Inferior parietal cortex (tissue), 1 donor: ENCODE results near the gene MDC1.
"Not testable (repeated sequence)": the region's sequence is repeated elsewhere in the genome, so short reads cannot be mapped to it uniquely, and the experiment has no call there.

Experiments
- DNase-seq: peaks from one replicate; pipeline ENCODE4 v3.0.0-alpha.2; 2016; ENCODE audit errors: extremely low spot score

The MDC1 gene, protein sequence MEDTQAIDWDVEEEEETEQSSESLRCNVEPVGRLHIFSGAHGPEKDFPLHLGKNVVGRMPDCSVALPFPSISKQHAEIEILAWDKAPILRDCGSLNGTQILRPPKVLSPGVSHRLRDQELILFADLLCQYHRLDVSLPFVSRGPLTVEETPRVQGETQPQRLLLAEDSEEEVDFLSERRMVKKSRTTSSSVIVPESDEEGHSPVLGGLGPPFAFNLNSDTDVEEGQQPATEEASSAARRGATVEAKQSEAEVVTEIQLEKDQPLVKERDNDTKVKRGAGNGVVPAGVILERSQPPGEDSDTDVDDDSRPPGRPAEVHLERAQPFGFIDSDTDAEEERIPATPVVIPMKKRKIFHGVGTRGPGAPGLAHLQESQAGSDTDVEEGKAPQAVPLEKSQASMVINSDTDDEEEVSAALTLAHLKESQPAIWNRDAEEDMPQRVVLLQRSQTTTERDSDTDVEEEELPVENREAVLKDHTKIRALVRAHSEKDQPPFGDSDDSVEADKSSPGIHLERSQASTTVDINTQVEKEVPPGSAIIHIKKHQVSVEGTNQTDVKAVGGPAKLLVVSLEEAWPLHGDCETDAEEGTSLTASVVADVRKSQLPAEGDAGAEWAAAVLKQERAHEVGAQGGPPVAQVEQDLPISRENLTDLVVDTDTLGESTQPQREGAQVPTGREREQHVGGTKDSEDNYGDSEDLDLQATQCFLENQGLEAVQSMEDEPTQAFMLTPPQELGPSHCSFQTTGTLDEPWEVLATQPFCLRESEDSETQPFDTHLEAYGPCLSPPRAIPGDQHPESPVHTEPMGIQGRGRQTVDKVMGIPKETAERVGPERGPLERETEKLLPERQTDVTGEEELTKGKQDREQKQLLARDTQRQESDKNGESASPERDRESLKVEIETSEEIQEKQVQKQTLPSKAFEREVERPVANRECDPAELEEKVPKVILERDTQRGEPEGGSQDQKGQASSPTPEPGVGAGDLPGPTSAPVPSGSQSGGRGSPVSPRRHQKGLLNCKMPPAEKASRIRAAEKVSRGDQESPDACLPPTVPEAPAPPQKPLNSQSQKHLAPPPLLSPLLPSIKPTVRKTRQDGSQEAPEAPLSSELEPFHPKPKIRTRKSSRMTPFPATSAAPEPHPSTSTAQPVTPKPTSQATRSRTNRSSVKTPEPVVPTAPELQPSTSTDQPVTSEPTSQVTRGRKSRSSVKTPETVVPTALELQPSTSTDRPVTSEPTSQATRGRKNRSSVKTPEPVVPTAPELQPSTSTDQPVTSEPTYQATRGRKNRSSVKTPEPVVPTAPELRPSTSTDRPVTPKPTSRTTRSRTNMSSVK (N-terminal part only)

DNA sequence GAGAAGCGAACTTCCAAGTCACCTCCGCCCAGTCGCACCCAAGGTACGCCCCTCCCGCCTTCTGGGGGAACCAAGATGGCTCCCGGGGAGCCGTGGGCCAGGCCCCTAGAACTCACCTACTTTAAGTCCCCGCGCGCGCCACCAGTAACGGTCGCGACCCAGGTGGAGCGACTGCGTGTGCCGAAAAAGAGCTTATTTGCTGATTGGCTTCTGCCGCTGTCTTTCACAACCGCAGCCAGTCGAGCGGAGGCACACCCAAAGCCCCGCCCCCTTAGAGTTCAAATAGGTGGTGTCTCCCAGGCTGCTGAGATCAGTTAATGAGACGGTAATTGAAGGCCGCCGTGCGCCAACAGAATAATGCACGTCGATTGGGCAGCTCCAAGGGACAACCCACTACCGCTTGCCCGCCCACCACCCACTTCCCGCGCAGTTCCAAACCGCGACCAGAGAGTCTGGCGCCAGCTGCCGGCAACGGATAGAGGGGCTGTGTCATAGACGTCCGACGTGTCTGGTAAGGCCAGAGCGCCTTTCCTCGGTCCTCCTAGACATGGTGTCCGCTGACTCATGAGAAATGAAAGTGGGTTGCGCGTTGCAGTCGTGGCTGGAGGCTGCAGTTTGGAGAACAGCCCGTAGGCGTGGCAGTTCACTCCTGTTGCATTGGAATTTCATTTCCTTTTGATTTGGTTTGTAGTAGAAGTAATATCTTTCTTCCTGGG, at the start of gene MDC1:
TSS of gene MDC1 (minus strand) at position 153 of the 716 bp plus-strand sequence. CDS start 2,106 bp downstream, outside the sequence.
- DNase-seq = peak; percentile 98

DNA sequence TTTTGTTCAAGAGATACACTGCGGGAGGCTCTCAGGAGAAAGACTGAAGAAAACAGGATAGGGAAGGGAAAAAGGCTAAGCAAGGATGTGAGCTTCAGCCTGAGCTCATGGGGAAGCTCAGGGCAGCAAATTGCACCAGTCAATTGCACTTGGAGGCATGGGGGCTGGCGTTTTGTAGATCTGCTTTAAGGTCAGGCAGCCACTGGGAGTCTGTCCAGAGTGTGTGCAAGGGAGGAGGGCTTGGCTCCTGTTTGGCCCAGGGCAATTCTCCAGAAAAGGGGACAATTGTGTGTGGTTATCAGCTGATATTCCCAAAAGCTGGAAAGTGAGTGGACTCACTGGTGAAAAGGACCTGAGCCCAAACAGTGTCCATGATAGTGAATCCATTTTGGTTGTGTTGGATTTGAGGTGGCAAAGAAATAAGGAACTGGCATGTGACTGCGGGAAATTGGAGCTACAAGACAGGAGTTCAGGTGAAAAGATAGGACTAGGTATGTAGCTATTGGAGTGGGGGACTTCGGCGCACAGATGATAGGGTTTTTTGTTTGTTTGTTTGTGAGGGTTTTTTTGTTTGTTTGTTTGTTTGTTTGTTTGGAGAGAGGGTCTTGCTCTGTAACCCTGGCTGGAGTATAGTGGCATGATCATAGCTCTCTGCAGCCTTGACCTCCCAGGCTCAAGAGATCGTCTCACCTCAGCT, 49.5 kb upstream of the MDC1 start:
- no peak for DNase-seq

DNA sequence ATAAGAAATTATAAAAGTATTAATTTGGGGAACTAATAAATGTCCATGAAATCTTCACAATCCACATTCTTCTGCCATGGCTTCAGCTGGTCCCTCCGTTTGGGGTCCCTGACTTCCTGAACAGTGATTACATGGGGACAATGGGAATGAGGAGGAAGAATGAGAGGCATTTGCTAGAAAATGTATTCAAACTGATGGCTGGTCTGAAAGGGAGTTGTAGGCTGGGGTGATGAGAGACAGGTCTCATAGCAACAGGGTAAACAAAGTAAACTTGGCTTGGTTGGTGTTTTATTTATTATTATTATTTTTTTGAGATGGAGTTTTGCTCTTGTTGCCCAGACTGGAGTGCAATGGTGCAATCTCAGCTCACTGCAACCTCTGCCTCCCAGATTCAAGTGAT, 48.4 kb upstream of the MDC1 start:
- not testable (repeated sequence) for DNase-seq

DNA sequence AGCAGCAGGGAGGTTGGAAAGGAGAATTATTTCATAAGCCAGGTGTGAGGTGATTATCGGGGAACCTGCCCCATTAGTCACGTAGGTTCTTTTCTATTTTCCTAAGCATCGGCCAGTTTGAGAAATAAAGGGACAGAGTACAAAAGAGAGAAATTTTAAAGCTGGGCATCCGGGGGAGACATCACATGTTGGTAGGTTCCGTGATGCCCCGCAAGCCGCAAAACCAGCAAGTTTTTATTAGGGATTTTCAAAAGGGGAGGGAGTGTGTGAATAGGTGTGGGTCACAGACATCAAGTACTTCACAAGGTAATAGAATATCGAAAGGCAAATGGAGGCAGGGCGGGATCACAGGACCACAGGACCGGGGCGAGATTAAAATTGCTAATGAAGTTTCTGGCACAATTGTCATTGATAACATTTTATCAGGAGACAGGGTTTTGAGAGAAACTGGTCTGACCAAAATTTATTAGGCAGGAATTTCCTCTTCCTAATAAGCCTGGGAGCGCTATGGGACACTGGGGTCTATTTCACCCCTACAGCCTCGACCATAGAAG, 47.5 kb upstream of the MDC1 start:
- DNase-seq = not testable (repeated sequence)

DNA sequence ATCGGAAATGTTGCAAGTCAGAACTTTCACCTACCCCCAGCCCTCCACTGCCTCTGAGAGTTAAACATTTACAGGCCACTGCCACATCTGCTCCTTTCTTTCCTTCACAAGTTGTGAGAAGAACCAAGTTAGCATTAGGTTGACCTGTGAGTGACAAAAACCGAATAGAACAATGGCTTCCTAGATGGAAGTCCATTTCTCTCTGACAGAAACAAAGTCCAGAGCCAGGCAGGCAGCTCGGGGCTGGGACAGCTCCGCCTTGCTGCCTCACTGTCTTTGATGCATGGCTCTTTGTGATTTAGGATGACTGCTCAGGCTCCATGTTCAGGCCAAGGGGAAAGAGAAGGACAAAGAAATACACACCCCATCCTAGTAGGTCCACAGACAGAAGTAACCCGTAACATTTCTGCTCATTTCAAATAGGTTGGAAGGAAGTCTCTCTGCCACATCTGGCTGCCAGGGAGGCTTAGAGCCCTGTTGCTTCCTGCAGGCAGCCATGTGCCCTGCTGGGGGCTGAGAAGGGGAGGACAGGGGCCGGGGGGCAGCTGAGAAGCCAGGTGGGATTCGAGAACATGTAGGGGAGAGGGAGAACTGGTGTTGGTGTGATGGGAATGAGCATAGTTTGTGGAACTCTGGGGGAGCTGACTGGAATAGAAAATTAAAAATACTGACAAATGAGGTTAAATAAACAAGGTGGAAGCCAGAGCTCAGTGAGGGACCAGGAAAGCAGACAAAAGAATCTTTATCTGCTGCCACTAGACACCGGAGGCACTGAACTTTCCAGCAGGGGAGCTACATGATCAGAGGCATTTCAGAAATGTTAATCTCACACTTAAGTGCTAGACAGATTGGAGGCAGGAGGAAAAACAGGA, 46.8 kb upstream of the MDC1 start:
- DNase-seq = no peak

DNA sequence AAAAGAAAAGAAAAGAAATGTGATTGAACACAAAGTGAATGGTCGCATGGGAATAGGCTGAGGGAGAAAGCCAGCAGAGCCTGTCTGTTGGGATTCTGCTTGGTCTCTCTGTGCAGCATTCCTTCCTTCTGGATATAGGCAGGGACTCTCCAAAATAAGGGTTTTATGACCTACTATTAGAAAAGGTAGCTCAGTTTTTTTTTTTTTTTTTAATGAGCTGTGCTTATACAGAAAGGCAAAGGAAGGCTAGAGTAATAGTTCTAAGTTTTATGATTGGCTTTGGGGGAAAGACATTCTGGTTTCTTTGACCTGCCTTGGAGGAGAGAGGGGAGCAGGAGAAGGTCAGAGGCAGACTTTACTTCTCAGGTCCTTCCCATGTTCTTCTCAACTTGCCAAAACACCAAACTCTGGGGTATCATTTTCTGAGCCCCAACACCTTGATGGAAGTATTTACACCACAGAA, 46.1 kb upstream of the MDC1 start:
- DNase-seq = no peak

DNA sequence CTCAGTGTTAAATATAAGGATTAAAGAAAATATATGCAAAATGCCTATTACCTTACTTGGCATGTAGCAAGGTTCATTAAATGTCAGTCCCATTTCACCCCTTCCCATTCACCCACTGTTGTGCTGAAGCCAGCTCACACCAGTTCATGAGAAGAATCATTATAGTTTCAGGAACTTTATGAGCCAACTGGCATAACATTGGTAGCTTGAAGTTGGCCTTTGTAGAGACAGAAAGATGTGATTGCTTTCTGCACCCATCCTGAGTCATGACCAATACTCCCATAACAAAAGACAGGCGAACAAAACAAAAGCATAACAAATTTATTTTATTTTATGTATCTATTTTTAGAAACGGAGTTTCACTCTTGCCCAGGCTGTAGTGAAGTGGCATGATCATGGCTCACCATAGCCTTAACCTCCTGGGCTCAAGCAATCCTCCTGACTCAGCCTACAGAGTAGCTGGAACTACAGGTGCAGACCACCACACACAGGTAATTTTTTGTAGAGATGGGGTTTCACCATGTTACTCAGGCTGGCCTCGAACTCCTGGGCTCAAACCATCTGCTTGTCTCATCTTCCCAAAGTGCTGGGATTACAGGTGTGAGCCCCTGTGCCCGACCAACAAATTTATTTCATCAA, 44.8 kb upstream of the MDC1 start:
- no peak for DNase-seq

DNA sequence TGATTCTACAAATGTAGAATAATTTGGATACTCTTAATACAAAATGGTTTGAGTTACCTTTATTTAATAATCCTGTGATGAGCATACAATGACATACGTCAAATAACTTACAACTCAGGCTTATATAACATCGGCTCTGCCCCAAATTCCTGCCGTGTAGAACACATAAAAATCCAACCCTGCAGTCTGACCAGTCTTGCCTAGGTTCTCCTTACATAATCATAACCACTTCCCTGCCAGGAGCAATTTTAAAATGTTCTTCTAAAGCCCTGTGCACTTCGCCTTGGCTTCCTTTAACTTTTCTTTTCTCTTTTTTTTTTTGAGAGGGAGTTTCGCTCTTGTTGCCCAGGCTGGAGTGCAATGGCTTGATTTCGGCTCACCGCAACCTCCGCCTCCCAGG, 43.5 kb upstream of the MDC1 start:
- DNase-seq = no peak

DNA sequence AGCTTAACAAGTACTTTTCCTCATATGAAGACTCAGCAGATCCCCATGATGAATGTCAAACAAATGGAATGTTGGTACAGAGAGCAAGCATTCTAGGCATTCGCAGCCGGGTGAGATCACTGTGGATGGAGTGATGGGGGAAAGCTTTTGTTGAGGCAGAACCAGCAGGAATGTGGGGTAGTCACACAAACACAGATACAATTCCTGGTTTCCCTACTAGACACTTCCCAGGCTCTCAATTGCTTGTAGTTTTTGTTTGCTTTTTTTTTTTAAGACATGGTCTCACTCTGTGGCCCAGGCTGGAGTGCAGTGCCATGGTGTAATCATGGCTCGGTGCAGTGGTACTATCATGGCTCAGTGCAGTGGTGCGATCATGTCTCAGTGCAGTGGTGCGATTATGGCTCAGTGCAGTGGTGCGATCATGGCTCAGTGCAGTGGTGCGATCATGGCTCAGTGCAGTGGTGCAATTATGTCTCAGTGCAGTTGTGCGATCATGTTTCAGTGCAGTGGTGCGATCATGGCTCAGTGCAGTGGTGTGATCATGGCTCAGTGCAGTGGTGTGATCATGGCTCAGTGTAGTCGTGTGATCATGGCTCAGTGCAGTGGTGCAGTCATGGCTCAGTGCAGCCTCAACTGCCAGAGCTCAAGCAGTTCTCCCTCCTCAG, 42.6 kb upstream of the MDC1 start:
- no peak for DNase-seq

DNA sequence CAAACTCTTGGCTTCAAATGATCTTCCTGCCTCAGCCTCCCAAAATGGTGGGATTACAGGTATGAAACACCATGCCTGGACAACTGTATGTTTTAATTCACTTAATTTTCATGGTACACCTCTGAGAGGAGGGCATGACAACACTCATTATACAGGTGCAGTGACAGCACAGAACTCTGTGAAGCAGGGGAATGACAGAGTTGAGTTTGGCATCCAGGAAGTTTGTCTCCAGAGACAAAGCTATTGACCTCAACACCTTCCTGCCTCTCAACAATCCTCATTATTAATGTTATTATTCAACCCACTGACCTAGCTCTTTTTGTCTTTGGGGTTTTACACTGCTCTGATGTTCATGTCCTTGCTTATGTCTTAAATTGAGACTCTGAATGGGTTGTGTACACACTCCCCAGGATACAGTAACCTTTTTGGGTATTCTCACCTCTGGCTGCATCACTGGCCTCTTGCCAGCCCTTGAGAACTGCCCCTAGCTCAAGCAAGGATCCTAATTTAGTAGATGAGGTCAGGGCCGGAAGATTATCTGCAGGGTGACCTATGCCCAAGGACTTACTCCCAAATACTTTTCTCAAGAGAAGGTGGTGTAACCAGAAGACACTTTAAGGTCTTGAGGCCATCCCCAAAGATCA, 40.3 kb upstream of the MDC1 start:
- DNase-seq = no peak

DNA sequence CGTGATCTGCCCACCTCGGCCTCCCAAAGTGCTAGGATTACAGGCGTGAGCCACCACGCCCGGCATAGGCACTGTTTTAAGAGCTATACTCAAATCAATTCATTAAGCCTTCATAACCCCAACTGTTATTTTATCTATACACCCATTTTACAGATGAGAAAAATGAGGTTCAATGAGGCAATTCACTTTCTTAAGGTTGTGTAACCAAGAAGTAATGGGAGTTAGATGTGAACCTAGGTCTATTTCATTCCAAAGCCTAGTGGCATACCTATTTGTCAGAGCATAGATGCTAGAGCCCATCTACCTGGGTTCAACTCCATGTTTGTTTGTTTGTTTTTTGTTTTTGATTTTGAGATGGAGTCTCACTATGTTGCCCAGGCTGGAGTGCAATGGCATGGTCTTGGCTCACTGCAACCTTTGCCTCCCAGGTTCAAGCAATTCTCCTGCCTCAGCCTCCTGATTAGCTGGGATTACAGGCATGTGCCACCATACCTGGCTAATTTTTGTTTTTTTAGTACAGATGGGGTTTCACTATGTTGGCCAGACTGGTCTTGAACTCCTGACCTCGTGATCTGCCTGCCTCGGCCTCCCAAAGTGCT, 39.4 kb upstream of the MDC1 start:
- not testable (repeated sequence) for DNase-seq

DNA sequence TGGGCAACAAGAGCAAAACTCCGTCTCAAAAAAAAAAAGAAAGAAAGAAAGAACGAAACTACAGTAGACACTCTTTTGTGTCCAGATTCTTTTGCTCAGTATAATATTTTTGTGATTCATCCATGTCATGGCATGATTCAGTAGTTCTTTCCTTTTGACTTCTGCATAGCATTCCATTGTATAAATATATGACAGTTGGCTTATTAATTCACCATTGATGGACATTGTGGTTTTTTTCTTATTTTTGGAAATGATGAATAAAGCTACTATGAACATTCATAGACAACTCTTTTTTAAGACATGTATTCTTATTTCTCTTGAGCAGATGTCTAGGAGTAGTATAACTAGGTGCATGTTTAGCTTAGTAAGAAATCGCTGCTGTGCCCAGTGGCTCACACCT, 37.5 kb upstream of the MDC1 start:
- DNase-seq = no peak

DNA sequence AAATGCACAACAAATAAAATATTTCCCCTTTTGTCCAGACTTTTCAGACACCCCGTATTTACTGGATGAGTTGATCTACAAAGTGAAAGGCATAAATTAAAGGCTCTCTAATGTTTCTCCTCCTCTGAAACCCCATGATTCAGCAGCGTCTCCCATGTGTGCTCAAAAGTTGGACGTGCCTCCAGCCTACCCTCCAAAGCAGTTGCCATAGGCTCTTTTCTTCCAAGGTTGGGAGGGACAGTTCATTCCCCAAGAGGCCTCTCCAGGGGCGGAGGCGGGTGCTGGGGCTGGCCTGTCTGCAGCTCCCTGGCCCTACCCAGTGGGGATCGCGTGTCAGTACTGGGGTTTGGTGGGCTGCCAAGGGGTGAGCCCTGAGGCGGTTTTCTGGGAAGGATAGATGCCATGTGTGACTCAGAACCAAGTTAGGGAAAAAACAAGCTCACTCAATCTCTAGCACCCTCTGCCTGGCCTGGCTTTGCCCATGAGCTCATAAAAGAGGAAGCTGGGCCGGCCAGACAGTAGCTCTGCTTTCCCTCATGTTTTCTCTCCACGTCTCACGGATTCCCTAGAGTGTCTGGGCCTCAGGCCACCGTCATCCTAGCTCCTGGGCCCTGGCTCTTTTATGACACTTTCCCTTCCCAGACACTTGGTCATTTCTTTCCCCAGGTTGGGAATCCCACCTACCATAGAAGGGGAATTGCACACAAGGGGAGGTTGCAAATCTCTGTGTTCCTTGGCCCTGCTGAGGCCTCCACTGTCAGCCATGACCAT, 35.3 kb upstream of the MDC1 start:
- no peak for DNase-seq

DNA sequence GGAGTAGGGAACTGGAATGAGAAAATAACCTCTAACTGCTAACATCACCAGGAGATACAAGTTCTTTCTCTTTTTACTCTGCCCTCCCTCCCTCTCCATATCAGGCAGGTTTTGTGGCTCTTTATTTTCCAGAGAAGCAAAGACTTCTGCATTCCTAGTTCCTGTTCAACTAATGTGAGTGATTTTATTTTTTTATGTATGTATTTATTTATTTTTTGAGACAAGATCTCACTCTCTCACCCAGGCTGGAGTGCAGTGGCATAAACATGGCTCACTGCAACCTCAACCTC, 33.2 kb upstream of the MDC1 start:
- DNase-seq = no peak

DNA sequence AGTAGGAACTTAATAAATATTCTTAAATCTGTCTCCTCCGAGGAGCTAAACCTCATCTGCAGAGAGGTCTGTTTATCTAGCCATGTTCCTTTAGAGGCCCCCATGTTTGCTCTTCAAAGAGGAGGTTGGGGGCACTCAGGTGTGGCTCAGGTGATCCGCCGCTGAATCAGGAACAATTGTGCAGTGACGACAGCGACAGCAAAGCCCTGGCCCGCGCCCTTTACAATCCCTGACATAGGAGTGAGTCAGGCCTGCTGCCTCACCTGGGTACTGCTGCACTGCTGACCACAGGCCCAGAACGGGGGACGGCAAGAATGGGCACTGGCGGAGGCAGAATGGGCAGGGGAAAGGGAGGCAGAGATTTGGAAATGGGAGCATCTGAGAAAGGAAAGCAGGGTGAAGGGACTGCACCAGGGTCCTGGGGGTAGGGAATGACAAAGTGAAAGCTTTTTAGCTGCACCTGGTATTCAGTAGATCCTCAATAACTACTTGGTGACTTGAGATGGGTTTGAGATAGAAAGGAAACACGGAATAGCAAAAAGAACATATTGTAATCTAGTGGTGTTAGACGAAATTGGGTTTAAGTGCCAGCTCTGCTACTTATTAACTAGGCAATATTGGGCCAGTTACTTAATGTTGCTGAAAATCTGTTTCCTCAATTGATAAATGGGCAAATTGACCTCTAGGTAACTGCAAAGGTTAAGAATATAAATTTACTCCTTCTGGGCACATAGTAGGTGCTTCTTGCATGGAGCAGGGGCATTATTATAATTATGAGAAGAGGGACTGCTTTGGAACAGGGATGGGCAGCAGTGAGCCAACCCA, 32.7 kb upstream of the MDC1 start:
- no peak for DNase-seq
